Caco-2 (cell line): ENCODE measurements around the gene FBXL7. TPM values are rescaled to one million over a fixed set of nuclear protein-coding genes. Genes with fewer than 3 reads are reported as not detected.

Source experiments
- BruUV-seq: library from RNA; stranded (reverse); fragments of 400-500 nt; replicated peaks from 2 replicates; lab custom pipeline; 2021; lab: Mats Ljungman, UMichigan
- CTCF ChIA-PET: fragments of 300-600 bp; sonication (Branson Sonifier 250); formaldehyde crosslinking; loops from one replicate; lab custom pipeline; 2022; ENCODE audit warnings: antibody characterized with exemption; lab: Charles Lee
- POLR2A ChIA-PET: fragments of 300-600 bp; sonication (Branson Sonifier 250); formaldehyde crosslinking; loops from one replicate; lab custom pipeline; 2022; ENCODE audit warnings: antibody characterized with exemption; lab: Charles Lee
- DNase-seq, 2 experiments: peaks; one replicate each; pipeline versions ENCODE4 v3.0.0 to v3.0.0-alpha.2; 2020 to 2022
- H3K27me3 ChIP-seq: replicated peaks from 2 replicates; pipeline ENCODE4 v1.6.0; 2011; ENCODE audit warnings: low read length; ENCODE audit not compliant: control insufficient read depth, insufficient read depth
- H3K36me3 ChIP-seq: 2 replicates; pipeline ENCODE4 v1.5.1; 2011; ENCODE audit warnings: low read length; ENCODE audit not compliant: control insufficient read depth, insufficient read depth
- H3K4me1 ChIP-seq: fragments of 250-450 bp; sonication (Bioruptor Pico); 2 replicates; pipeline ENCODE4 v1.5.1; 2020; ENCODE audit warnings: mild to moderate bottlenecking
- H3K4me3 ChIP-seq: 2 replicates; pipeline ENCODE4 v1.5.1; 2011; ENCODE audit warnings: low read depth, mild to moderate bottlenecking, control low read depth, low read length
- H3K9me3 ChIP-seq: fragments of 250-450 bp; sonication (Bioruptor Pico); 2 replicates; pipeline ENCODE4 v1.5.1; 2020; ENCODE audit warnings: mild to moderate bottlenecking, moderate library complexity
- H3K27ac Mint-ChIP-seq: one replicate; pipeline ENCODE4 v1.8.0; 2022; ENCODE audit warnings: mixed read lengths; ENCODE audit not compliant: unreplicated experiment
- H3K27me3 Mint-ChIP-seq: one replicate; pipeline ENCODE4 v1.8.0; 2022; ENCODE audit warnings: mixed read lengths; ENCODE audit not compliant: insufficient read depth, unreplicated experiment
- H3K36me3 Mint-ChIP-seq: one replicate; pipeline ENCODE4 v1.8.0; 2022; ENCODE audit warnings: mild to moderate bottlenecking, mixed read lengths; ENCODE audit not compliant: insufficient read depth, unreplicated experiment
- H3K4me1 Mint-ChIP-seq: one replicate; pipeline ENCODE4 v1.8.0; 2022; ENCODE audit warnings: low read depth, mixed read lengths; ENCODE audit not compliant: unreplicated experiment
- H3K4me3 Mint-ChIP-seq: one replicate; pipeline ENCODE4 v1.8.0; 2022; ENCODE audit warnings: mild to moderate bottlenecking, moderate library complexity, mixed read lengths; ENCODE audit not compliant: unreplicated experiment
- H3K9me3 Mint-ChIP-seq: one replicate; pipeline ENCODE4 v1.8.0; 2022; ENCODE audit warnings: mixed read lengths; ENCODE audit not compliant: unreplicated experiment
- intact Hi-C: fragments of 100-400 bp; cut with micrococcal nuclease; formaldehyde crosslinking; loops from one replicate; pipeline ENCODE4 v1.10.0; 2022; ENCODE audit not compliant: unreplicated experiment
- total RNA-seq: library from RNA; stranded (reverse); gene quantifications from 2 replicates; pipeline ENCODE4 v1.2.3, GENCODE V29; 2022
- TF ChIP-seq, protein P1 (sequence below), 2 experiments: fragments of 200-600 bp in 1 of 2; IDR thresholded peaks; 1 replicate in 1 of 2; 2 replicates in 1 of 2; pipeline versions ENCODE4 v1.5.1 to v1.8.0; 2011 to 2022; ENCODE audit warnings: antibody characterized with exemption in 1 of 2, control low read depth in 1 of 2, inconsistent platforms in 1 of 2, low read depth in 1 of 2, low read length in 1 of 2, mild to moderate bottlenecking in 1 of 2, moderate library complexity in 1 of 2; ENCODE audit not compliant: insufficient read depth in 1 of 2, severe bottlenecking in 1 of 2, unreplicated experiment in 1 of 2

Gene FBXL7
- total RNA-seq, 1 experiment from 2014 or later, result not detected

DNA sequence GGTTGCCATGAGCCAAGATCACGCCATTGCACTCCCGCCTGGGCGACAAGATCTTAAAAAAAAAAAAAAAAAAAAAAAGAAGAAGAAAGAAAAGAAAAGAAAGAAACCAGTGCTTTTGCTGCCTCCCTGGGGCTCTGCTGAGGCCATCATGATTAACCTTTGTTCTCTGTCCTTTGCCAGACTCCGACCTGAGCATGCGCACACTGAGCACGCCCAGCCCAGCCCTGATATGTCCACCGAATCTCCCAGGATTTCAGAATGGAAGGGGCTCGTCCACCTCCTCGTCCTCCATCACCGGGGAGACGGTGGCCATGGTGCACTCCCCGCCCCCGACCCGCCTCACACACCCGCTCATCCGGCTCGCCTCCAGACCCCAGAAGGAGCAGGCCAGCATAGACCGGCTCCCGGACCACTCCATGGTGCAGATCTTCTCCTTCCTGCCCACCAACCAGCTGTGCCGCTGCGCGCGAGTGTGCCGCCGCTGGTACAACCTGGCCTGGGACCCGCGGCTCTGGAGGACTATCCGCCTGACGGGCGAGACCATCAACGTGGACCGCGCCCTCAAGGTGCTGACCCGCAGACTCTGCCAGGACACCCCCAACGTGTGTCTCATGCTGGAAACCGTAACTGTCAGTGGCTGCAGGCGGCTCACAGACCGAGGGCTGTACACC lies 427.9 kb downstream of the FBXL7 start:
- Mint-ChIP-seq H3K4me3 (no peak overlapping the region), H3K36me3 (no peaks in the 10 kb centered on the region), H3K9me3 (no peaks in the 10 kb centered on the region), H3K27ac (no peak overlapping the region), H3K27me3 (peaks cover 9% of the 10 kb centered on the region), H3K4me1 (no peaks in the 10 kb centered on the region)
- H3K4me1 ChIP-seq, result no peaks in the 10 kb centered on the region
- TF ChIP-seq, protein P1, sequence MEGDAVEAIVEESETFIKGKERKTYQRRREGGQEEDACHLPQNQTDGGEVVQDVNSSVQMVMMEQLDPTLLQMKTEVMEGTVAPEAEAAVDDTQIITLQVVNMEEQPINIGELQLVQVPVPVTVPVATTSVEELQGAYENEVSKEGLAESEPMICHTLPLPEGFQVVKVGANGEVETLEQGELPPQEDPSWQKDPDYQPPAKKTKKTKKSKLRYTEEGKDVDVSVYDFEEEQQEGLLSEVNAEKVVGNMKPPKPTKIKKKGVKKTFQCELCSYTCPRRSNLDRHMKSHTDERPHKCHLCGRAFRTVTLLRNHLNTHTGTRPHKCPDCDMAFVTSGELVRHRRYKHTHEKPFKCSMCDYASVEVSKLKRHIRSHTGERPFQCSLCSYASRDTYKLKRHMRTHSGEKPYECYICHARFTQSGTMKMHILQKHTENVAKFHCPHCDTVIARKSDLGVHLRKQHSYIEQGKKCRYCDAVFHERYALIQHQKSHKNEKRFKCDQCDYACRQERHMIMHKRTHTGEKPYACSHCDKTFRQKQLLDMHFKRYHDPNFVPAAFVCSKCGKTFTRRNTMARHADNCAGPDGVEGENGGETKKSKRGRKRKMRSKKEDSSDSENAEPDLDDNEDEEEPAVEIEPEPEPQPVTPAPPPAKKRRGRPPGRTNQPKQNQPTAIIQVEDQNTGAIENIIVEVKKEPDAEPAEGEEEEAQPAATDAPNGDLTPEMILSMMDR (IDR thresholded peaks at IDR 0.05; ENCODE audit: insufficient read depth in 1 of 2, low read depth in 1 of 2, low read length in 1 of 2, severe bottlenecking in 1 of 2, unreplicated experiment in 1 of 2), result no peak
- CTCF ChIA-PET, result no interaction called here
- BruUV-seq, result no TSS peak
- no peaks in the 10 kb centered on the region for H3K36me3 ChIP-seq
- H3K4me3 ChIP-seq, result no peak overlapping the region
- intact Hi-C loops, result no loop called here
- no peak for DNase-seq
- POLR2A ChIA-PET, result no interaction called here
- no peaks in the 10 kb centered on the region for H3K27me3 ChIP-seq
- no peaks in the 10 kb centered on the region for H3K9me3 ChIP-seq

DNA sequence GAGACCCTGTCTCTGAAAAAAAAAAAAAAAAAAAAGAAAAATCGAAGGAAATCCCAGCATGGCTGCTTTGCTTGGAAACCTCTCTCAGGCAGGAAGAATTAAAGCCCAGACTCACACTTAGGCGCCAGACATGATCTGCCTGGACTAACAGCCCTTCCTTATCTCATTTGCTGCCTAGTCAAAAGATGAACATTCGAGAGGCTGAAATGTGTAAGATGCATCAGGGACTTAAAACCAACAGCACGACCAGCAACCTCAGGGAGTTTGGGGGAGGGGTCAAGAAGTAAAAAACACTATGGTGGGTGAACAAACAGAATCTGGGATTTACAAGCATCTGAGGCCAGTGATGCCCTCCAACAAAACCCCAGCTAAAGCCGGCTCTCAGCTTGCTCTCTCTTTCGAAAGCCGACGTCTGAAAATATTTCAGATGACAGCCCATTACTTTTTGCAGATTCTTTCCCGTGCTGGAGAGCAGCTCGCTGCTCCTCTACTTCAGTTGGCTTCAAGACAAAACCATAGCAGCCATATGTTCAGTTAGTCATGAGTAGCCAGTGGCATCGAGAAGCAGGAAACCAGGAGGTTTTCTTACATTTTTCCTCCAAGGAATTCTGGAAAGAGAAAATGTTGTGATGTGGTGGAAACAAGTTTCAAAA lies 429.8 kb downstream of the FBXL7 start:
- TF ChIP-seq, protein P1 (IDR thresholded peaks at IDR 0.05; ENCODE audit: insufficient read depth in 1 of 2, low read depth in 1 of 2, low read length in 1 of 2, severe bottlenecking in 1 of 2, unreplicated experiment in 1 of 2), result no peak
- Mint-ChIP-seq H3K36me3 (no peaks in the 10 kb centered on the region), H3K27ac (no peak overlapping the region), H3K9me3 (no peaks in the 10 kb centered on the region), H3K27me3 (peaks cover 13% of the 10 kb centered on the region), H3K4me1 (no peaks in the 10 kb centered on the region), H3K4me3 (no peak overlapping the region)
- Histone ChIP-seq H3K27me3 (no peaks in the 10 kb centered on the region), H3K9me3 (no peaks in the 10 kb centered on the region), H3K4me3 (no peak overlapping the region), H3K4me1 (no peaks in the 10 kb centered on the region), H3K36me3 (no peaks in the 10 kb centered on the region)
- no peak for DNase-seq
- CTCF ChIA-PET, result no interaction called here
- no TSS peak for BruUV-seq
- POLR2A ChIA-PET, result no interaction called here
- intact Hi-C loops, result no loop called here

DNA sequence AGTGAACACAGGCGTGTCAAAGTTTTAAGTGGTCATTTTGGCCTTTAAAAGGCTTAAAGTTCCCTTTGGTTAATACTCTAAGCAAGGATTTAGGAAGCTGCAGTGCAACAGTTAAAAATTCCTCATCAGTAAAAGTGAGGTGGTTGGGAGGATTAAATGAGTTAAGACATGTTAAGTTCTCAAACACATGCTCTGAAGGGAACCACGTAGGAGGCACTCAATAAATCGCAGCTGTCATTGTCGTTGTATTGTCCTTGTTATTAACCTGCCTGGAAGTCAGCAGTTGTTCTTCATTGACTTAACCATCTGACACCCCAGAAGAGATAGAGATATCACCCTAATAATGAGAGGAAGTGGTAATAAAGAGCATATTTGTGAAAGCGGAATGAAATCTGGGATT lies 432.1 kb downstream of the FBXL7 start:
- Histone ChIP-seq H3K27me3 (no peaks in the 10 kb centered on the region), H3K4me3 (no peak overlapping the region), H3K36me3 (no peaks in the 10 kb centered on the region), H3K9me3 (no peaks in the 10 kb centered on the region), H3K4me1 (no peaks in the 10 kb centered on the region)
- no peaks in the 10 kb centered on the region for H3K4me1 Mint-ChIP-seq
- no peaks in the 10 kb centered on the region for H3K9me3 Mint-ChIP-seq
- no peaks in the 10 kb centered on the region for H3K36me3 Mint-ChIP-seq
- intact Hi-C loops, result no loop called here
- no TSS peak for BruUV-seq
- DNase-seq, result no peak
- H3K4me3 Mint-ChIP-seq, result no peak overlapping the region
- peaks cover 13% of the 10 kb centered on the region for H3K27me3 Mint-ChIP-seq
- H3K27ac Mint-ChIP-seq, result no peak overlapping the region
- TF ChIP-seq, protein P1 (IDR thresholded peaks at IDR 0.05; ENCODE audit: insufficient read depth in 1 of 2, low read depth in 1 of 2, low read length in 1 of 2, severe bottlenecking in 1 of 2, unreplicated experiment in 1 of 2), result no peak
- ChIA-PET CTCF (no interaction called here), POLR2A (no interaction called here)
